Fibroblast of villous mesenchyme (primary cell): ENCODE measurements around the gene P4HB. TPM values are rescaled to one million over a fixed set of nuclear protein-coding genes. Genes with fewer than 3 reads are reported as not detected.
A peak's percentile ranks its signal among the peaks of the same experiment; 100 is the strongest.

Experiments used
- DNase-seq: peaks from one replicate; pipeline ENCODE4 v3.0.0-alpha.2; 2010; ENCODE audit warnings: low read depth
- H3K4me3 ChIP-seq: 2 replicates; pipeline ENCODE4 v1.5.1; 2011; ENCODE audit warnings: low read depth, mild to moderate bottlenecking, low read length
- total RNA-seq: library from RNA; depleted of rRNA; stranded (reverse); fragments of >200 nt; gene quantifications from 2 replicates; pipeline ENCODE4 v1.2.3, GENCODE V29; 2012
- TF ChIP-seq, protein P1 (sequence below): IDR thresholded peaks from 2 replicates; pipeline ENCODE4 v1.5.1; 2012; ENCODE audit warnings: low read depth, mild to moderate bottlenecking, low read length; ENCODE audit not compliant: insufficient read depth

The P4HB gene
- total RNA-seq, 1 donor = 735 TPM

DNA sequence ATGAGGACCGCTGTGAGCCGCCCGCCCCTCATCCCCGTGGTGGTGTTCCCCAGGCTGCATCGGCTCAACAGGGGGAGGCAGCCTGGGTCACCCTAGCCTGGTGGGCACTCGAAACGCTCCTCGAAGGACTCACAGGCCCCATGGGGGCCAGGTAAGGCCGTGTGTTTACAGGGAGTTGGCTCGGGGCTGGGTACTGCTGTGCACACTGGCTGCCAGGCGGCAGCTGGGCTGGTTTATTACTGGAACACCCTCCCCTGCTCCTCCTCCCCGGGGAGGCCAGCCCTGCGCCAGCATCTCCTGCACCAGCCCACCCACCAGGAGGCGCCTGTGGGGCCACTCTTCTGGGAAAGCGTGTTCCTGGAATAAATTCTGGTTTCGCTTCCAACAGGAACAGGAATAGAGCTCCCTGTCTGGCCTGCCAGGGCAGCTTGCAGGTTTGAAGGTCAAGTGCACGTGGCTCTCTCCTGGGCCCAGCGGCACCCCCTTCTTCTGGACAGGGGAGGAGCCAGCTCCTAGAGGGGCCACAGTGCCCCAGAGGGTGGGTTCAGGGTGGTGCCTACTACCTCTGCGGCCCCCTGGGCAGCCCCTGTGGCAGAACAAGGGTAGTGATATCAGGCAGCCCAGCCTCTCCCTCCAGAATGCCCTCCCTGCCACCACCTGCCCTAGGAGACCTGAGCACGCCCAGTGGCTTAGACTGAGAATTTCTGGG is 38.6 kb downstream of the P4HB start:
- H3K4me3 ChIP-seq = no peak overlapping the region
- TF ChIP-seq, protein P1, sequence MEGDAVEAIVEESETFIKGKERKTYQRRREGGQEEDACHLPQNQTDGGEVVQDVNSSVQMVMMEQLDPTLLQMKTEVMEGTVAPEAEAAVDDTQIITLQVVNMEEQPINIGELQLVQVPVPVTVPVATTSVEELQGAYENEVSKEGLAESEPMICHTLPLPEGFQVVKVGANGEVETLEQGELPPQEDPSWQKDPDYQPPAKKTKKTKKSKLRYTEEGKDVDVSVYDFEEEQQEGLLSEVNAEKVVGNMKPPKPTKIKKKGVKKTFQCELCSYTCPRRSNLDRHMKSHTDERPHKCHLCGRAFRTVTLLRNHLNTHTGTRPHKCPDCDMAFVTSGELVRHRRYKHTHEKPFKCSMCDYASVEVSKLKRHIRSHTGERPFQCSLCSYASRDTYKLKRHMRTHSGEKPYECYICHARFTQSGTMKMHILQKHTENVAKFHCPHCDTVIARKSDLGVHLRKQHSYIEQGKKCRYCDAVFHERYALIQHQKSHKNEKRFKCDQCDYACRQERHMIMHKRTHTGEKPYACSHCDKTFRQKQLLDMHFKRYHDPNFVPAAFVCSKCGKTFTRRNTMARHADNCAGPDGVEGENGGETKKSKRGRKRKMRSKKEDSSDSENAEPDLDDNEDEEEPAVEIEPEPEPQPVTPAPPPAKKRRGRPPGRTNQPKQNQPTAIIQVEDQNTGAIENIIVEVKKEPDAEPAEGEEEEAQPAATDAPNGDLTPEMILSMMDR = peak; percentile 80
- DNase-seq = peak; percentile 88

DNA sequence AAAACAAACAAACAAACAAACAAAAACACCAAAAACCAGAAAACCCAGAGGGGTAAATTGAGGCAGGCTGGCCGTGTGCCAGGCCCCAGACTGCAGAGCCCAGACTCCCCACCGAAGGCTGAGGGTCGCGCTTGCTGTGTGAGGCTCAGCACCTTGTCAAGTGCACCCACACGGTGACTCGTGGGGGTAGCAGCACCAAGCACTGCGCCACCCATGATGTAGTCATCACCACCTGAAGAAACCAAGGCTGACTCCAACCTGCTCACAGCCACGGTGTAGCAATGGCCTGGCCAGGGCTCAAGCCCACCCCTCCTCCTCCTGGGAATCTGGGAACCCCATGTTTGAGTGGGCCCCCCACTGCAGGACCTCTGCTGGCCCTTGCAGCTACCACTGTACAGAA is 39.2 kb downstream of the P4HB start:
- no peak overlapping the region for H3K4me3 ChIP-seq
- TF ChIP-seq, protein P1 = no peak
- no peak for DNase-seq

DNA sequence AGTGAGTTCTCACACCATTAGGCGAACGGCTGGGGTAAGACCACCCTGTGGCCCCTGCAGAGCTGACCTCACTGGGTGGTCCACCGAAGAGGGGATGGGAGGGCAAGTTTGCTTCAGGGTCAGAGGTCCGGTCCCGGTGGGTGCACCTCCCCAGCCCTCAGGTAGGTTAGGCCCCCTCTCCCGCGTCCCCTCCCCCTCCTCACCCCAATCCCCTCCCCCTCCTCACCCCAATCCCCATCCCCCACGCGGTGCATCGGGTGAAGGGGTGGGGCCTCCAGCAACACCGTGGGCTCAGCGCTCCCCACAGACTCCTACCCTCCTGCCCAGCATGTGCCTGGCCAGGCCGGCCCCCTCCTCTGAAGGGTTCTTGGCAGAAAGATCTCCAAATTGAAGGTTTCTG is 40.6 kb downstream of the P4HB start:
- H3K4me3 ChIP-seq = no peak overlapping the region
- DNase-seq = no peak
- TF ChIP-seq, protein P1 = no peak

DNA sequence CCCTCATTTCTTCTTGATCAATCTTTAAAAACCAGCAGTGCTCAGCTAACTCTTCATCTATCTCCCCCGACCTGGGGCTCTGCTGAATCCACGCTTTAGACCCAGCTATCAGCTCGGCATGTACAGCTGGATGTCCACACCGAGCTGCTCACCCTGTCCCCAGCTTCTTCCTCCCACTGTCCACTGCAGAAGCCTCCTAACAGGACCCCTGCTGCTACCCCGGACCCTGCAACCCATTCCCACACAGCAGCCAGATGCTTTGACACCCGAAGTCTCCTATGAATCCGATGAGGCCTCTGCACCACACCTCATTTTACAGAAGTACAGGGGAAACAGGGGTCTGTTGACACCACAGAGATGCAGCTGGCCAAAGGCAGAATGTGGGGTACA is 42.6 kb downstream of the P4HB start:
- no peak for DNase-seq
- no peak overlapping the region for H3K4me3 ChIP-seq
- TF ChIP-seq, protein P1 = no peak

DNA sequence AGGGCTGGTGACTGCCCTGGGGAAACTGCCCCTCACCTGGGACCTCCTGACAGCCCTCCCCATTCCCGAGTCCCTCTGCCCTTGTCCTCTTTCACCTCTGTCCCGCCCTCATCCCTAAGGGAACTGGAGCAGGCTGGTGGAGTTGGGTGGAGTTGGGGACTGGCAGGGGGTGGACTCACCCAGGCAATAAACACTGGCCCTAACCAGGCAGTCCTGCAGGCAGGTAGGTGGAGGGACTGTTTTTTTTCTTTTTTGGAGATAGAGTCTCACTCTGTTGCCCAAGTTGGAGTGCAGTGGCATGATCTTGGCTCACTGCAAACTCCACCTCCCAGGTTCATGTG is 44.7 kb downstream of the P4HB start:
- TF ChIP-seq, protein P1 = no peak
- no peak for DNase-seq
- H3K4me3 ChIP-seq = no peak overlapping the region

DNA sequence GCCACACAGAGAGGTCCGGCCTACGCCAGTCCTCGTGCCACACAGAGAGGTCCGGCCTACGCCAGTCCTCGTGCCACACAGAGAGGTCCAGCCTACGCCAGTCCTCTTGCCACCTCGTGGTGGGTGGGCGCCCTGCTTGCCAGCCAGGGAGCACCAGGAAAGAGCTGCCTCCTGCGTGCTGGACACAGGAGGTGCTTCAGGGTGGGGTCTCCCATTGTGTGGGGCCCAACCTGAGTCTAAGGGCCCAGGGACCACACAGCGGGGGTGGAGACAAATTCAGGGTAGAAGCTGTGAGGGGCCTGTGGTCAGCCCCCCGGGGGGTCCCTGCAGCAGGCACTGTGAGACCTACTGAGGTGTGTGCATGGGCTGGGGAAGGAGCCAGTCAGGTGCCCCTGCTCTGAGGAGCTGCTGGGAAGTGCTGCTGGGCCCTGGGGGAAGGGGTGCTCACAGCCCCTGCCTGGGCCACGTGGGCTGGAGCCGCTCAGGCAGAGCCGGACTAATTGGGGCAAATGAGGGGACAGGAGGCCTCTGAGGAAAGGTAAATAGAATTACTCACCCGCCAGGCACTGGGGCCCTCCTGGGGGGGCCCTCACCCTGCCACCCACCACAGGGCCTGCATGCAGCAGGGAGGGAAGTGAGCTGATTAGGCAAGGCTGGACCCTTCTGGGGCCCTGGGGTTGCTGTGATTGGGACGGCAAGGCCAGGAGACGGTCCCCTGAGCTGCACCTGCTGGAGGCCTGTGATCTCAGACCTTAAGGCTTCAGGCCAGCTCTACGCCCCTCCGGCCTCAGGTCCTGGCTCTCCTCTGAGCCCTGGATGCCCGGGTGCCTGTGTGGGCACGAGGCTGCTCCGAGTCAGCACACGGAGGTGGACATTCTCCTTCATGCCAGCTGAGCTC is 45.3 kb downstream of the P4HB start:
- H3K4me3 ChIP-seq = no peak overlapping the region
- no peak for DNase-seq

More for the DNA sequence above, 45.3 kb downstream of the P4HB start:
- TF ChIP-seq, protein P1 = no peak
